ENCODE measurements around the gene FBXW5. TPM values are rescaled to one million over a fixed set of nuclear protein-coding genes. Genes with fewer than 3 reads are reported as not detected.
A peak's percentile ranks its signal among the peaks of the same experiment; 100 is the strongest.

The FBXW5 gene
- total RNA-seq, 1 experiment from 2014 or later, result 70.5 TPM

- TF ChIP-seq SMAD4 (CRISPR knock-in tag; IDR thresholded peaks at IDR 0.05) (no peak), E2F5 (CRISPR knock-in tag; IDR thresholded peaks at IDR 0.05) (no peak), MYBL2 (CRISPR knock-in tag; IDR thresholded peaks at IDR 0.05) (peak; percentile 65; the same call in 1 of the 2 replicates), ZNF263 (CRISPR knock-in tag; IDR thresholded peaks at IDR 0.05; ENCODE audit: low read depth) (no peak), USF1 (CRISPR knock-in tag; IDR thresholded peaks at IDR 0.05) (no peak), FOXK1 (CRISPR knock-in tag; IDR thresholded peaks at IDR 0.05) (0 out of 2 replicates have a peak, but pooled peaks have one; percentile 27), EMX1 (CRISPR knock-in tag; IDR thresholded peaks at IDR 0.05) (no peak), ZNF671 (CRISPR knock-in tag; IDR thresholded peaks at IDR 0.05) (no peak), NFE2L1 (CRISPR knock-in tag; IDR thresholded peaks at IDR 0.05) (no peak), ZNF232 (CRISPR knock-in tag; IDR thresholded peaks at IDR 0.05) (no peak)
- TF ChIP-seq, protein P1, sequence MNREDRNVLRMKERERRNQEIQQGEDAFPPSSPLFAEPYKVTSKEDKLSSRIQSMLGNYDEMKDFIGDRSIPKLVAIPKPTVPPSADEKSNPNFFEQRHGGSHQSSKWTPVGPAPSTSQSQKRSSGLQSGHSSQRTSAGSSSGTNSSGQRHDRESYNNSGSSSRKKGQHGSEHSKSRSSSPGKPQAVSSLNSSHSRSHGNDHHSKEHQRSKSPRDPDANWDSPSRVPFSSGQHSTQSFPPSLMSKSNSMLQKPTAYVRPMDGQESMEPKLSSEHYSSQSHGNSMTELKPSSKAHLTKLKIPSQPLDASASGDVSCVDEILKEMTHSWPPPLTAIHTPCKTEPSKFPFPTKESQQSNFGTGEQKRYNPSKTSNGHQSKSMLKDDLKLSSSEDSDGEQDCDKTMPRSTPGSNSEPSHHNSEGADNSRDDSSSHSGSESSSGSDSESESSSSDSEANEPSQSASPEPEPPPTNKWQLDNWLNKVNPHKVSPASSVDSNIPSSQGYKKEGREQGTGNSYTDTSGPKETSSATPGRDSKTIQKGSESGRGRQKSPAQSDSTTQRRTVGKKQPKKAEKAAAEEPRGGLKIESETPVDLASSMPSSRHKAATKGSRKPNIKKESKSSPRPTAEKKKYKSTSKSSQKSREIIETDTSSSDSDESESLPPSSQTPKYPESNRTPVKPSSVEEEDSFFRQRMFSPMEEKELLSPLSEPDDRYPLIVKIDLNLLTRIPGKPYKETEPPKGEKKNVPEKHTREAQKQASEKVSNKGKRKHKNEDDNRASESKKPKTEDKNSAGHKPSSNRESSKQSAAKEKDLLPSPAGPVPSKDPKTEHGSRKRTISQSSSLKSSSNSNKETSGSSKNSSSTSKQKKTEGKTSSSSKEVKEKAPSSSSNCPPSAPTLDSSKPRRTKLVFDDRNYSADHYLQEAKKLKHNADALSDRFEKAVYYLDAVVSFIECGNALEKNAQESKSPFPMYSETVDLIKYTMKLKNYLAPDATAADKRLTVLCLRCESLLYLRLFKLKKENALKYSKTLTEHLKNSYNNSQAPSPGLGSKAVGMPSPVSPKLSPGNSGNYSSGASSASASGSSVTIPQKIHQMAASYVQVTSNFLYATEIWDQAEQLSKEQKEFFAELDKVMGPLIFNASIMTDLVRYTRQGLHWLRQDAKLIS (CRISPR knock-in tag; IDR thresholded peaks at IDR 0.05; ENCODE audit: borderline replicate concordance), result no peak
- TF ChIP-seq, protein P2, sequence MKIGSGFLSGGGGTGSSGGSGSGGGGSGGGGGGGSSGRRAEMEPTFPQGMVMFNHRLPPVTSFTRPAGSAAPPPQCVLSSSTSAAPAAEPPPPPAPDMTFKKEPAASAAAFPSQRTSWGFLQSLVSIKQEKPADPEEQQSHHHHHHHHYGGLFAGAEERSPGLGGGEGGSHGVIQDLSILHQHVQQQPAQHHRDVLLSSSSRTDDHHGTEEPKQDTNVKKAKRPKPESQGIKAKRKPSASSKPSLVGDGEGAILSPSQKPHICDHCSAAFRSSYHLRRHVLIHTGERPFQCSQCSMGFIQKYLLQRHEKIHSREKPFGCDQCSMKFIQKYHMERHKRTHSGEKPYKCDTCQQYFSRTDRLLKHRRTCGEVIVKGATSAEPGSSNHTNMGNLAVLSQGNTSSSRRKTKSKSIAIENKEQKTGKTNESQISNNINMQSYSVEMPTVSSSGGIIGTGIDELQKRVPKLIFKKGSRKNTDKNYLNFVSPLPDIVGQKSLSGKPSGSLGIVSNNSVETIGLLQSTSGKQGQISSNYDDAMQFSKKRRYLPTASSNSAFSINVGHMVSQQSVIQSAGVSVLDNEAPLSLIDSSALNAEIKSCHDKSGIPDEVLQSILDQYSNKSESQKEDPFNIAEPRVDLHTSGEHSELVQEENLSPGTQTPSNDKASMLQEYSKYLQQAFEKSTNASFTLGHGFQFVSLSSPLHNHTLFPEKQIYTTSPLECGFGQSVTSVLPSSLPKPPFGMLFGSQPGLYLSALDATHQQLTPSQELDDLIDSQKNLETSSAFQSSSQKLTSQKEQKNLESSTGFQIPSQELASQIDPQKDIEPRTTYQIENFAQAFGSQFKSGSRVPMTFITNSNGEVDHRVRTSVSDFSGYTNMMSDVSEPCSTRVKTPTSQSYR (CRISPR knock-in tag; IDR thresholded peaks at IDR 0.05), result no peak
- TF ChIP-seq, protein P3, sequence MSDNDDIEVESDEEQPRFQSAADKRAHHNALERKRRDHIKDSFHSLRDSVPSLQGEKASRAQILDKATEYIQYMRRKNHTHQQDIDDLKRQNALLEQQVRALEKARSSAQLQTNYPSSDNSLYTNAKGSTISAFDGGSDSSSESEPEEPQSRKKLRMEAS (CRISPR knock-in tag; IDR thresholded peaks at IDR 0.05), result peak; percentile 75
Observed at GRCh38 chr9:136991993-136992818, 47.7 kb upstream of the FBXW5 start, which contains the start of gene PAXX (continued).

DNA sequence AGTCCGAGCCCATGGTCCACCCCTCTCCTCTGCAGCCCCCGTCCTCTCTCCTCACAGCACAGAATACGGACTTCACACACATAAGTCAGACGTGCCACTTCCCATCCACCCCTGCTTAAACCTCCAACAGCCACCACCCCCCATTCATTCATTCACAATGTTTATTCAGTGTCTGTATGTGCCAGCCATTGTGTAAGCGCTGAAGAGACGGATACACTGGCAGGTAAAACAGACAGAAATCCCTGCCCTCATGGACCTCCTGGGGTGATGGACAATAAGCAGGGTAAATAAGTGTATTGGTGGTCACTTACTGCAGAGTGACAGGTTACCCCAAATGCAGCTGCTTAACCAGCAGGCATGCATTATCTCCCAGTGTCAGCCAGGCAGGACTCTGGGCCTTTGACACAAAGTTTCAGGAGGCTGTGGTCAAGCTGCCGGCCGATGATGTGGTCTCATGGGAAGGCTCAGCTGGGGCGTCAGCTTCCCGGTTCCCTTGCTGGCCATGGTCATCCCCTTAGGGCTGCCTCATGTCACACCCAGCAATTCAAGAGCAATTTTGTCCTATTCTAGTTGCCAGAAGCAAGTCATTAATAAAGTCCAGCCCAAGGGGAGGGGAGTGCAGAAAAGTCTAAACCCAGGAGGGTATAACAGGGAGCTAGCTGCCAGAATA, 45.8 kb upstream of the FBXW5 start:
- H3K27ac Mint-ChIP-seq, result no peak overlapping the region
- H3K36me3 Mint-ChIP-seq, result no peaks in the 10 kb centered on the region
- ChIA-PET POLR2A (interaction anchor here (0.7 kb wide), 1 partner anchor 626 kb away, joined by 4 read pairs; no protein-coding TSS in a partner anchor), CTCF (interaction anchor here (4.8 kb wide), 1 partner anchor 12 kb away, joined by 34 read pairs; no protein-coding TSS in a partner anchor)
- DNase-seq (ENCODE audit: low spot score) (no peak), ATAC-seq (no peak)
- H3K4me3 Mint-ChIP-seq, result peak overlapping the region; percentile 41
- H3K27me3 Mint-ChIP-seq (ENCODE audit: low read depth), result peaks cover 44% of the 10 kb centered on the region
- H3K4me1 Mint-ChIP-seq, result no peaks in the 10 kb centered on the region; the same call in 1 of the 2 replicates
- peaks cover 9% of the 10 kb centered on the region for H3K9me3 Mint-ChIP-seq
- TF ChIP-seq, protein P2 (CRISPR knock-in tag; IDR thresholded peaks at IDR 0.05), result no peak
- TF ChIP-seq ZNF263 (CRISPR knock-in tag; IDR thresholded peaks at IDR 0.05; ENCODE audit: low read depth), result no peak

Data from WTC11 (cell line).